Astrocyte (in vitro differentiated cells and primary cell): ENCODE data around the gene MEPE. TPM values are rescaled to one million over a fixed set of nuclear protein-coding genes. Genes with fewer than 3 reads are reported as not detected.

Experiments used
- DNase-seq: peaks from one replicate; pipeline ENCODE4 v3.0.0-alpha.2; 2010; ENCODE audit warnings: low read depth
- FAIRE-seq: peaks from 2 replicates; lab custom pipeline; 2011; peaks lifted over from hg19 to GRCh38; lab: Jason Lieb, UNC
- H2AFZ ChIP-seq: 2 replicates; pipeline ENCODE4 v1.6.0; 2012; ENCODE audit warnings: low read depth, low read length, inconsistent platforms
- H3K27ac ChIP-seq: 2 replicates; pipeline ENCODE4 v1.5.1; 2011; ENCODE audit warnings: low read depth, low read length, inconsistent platforms
- H3K27me3 ChIP-seq: 2 replicates; pipeline ENCODE4 v1.6.0; 2011; ENCODE audit warnings: low read length, inconsistent platforms; ENCODE audit not compliant: insufficient read depth
- H3K36me3 ChIP-seq: 2 replicates; pipeline ENCODE4 v1.5.1; 2011; ENCODE audit warnings: low read length, inconsistent platforms; ENCODE audit not compliant: insufficient read depth
- H3K4me1 ChIP-seq: 2 replicates; pipeline ENCODE4 v1.5.1; 2011; ENCODE audit warnings: low read length, inconsistent platforms; ENCODE audit not compliant: insufficient read depth
- H3K4me2 ChIP-seq: 2 replicates; pipeline ENCODE4 v1.6.0; 2012; ENCODE audit warnings: low read length, inconsistent platforms
- H3K4me3 ChIP-seq: 2 replicates; pipeline ENCODE4 v1.5.1; 2011; ENCODE audit warnings: low read depth, mild to moderate bottlenecking, low read length, inconsistent platforms; ENCODE audit not compliant: insufficient read depth
- H3K79me2 ChIP-seq: 2 replicates; pipeline ENCODE4 v1.6.0; 2012; ENCODE audit warnings: mild to moderate bottlenecking, low read length, inconsistent platforms; ENCODE audit not compliant: insufficient read depth
- H3K9ac ChIP-seq: 2 replicates; pipeline ENCODE4 v1.6.0; 2012; ENCODE audit warnings: mild to moderate bottlenecking, low read length, inconsistent platforms
- H3K9me3 ChIP-seq: 2 replicates; pipeline ENCODE4 v1.5.1; 2012; ENCODE audit warnings: low read depth, mild to moderate bottlenecking, low read length, inconsistent platforms; ENCODE audit not compliant: insufficient read depth
- H4K20me1 ChIP-seq: 2 replicates; pipeline ENCODE4 v1.6.0; 2012; ENCODE audit warnings: low read length, inconsistent platforms; ENCODE audit not compliant: insufficient read depth
- H3K27ac Mint-ChIP-seq: one replicate; pipeline ENCODE4 v1.8.0; 2021; ENCODE audit warnings: mild to moderate bottlenecking, mixed read lengths; ENCODE audit not compliant: unreplicated experiment
- H3K27me3 Mint-ChIP-seq: one replicate; pipeline ENCODE4 v1.8.0; 2021; ENCODE audit warnings: low read depth, mixed read lengths; ENCODE audit not compliant: unreplicated experiment
- H3K36me3 Mint-ChIP-seq: one replicate; pipeline ENCODE4 v1.8.0; 2021; ENCODE audit warnings: low read depth, mixed read lengths; ENCODE audit not compliant: unreplicated experiment
- H3K4me1 Mint-ChIP-seq: one replicate; pipeline ENCODE4 v1.8.0; 2021; ENCODE audit warnings: low read depth, mixed read lengths; ENCODE audit not compliant: unreplicated experiment
- H3K4me3 Mint-ChIP-seq: one replicate; pipeline ENCODE4 v1.8.0; 2021; ENCODE audit warnings: mild to moderate bottlenecking, moderate library complexity, mixed read lengths; ENCODE audit not compliant: unreplicated experiment
- H3K9me3 Mint-ChIP-seq: one replicate; pipeline ENCODE4 v1.8.0; 2021; ENCODE audit warnings: mild to moderate bottlenecking, mixed read lengths; ENCODE audit not compliant: unreplicated experiment
- EZH2 ChIP-seq: IDR thresholded peaks from 2 replicates; pipeline ENCODE4 v1.6.1; 2012; ENCODE audit warnings: mild to moderate bottlenecking, low read length, inconsistent platforms; ENCODE audit not compliant: insufficient read depth
- total RNA-seq: library from RNA; stranded (reverse); gene quantifications from 2 replicates; pipeline ENCODE4 v1.2.1, GENCODE V29; 2021
- TF ChIP-seq, protein P1 (sequence below): IDR thresholded peaks from 2 replicates; pipeline ENCODE4 v1.5.1; 2011; ENCODE audit warnings: low read depth, mild to moderate bottlenecking, inconsistent platforms, low read length, moderate library complexity; ENCODE audit not compliant: insufficient read depth

MEPE gene
- total RNA-seq, 1 donor from 2014 or later = not detected

DNA sequence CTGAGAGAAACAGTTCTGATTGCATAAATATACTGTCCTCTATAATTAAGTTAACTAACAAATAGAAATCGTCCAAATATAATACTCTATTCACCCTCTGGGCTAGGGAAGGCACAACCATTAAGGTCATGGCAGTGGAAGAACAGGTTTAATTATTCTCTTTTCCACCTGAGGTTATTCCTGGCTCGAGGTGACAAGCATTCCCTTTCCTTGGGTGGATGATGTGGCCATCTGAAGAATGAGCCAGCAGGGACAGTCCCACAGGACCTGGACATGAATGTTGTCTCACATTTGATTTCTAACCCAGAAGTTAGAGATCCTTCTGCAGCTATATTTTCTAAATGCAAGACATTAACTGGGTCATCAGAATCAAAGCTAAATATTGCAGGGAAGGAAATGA, 27.9 kb upstream of the MEPE start:
- Histone ChIP-seq H3K9me3 (no peaks in the 10 kb centered on the region), H3K27ac (no peak overlapping the region), H3K4me2 (no peak overlapping the region), H3K4me3 (no peak overlapping the region), H2AFZ (no peak overlapping the region), H3K79me2 (no peaks in the 10 kb centered on the region), H3K27me3 (no peaks in the 10 kb centered on the region), H3K9ac (no peak overlapping the region), H4K20me1 (no peaks in the 10 kb centered on the region), H3K36me3 (no peaks in the 10 kb centered on the region), H3K4me1 (peaks cover 5% of the 10 kb centered on the region)
- Mint-ChIP-seq H3K36me3 (no peaks in the 10 kb centered on the region), H3K27ac (no peak overlapping the region), H3K9me3 (no peaks in the 10 kb centered on the region), H3K4me3 (no peak overlapping the region), H3K4me1 (peaks cover 8% of the 10 kb centered on the region), H3K27me3 (no peaks in the 10 kb centered on the region)
- FAIRE-seq (no peak), DNase-seq (no peak)
- TF ChIP-seq, protein P1, sequence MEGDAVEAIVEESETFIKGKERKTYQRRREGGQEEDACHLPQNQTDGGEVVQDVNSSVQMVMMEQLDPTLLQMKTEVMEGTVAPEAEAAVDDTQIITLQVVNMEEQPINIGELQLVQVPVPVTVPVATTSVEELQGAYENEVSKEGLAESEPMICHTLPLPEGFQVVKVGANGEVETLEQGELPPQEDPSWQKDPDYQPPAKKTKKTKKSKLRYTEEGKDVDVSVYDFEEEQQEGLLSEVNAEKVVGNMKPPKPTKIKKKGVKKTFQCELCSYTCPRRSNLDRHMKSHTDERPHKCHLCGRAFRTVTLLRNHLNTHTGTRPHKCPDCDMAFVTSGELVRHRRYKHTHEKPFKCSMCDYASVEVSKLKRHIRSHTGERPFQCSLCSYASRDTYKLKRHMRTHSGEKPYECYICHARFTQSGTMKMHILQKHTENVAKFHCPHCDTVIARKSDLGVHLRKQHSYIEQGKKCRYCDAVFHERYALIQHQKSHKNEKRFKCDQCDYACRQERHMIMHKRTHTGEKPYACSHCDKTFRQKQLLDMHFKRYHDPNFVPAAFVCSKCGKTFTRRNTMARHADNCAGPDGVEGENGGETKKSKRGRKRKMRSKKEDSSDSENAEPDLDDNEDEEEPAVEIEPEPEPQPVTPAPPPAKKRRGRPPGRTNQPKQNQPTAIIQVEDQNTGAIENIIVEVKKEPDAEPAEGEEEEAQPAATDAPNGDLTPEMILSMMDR = no peak
- TF ChIP-seq EZH2 = no peak

DNA sequence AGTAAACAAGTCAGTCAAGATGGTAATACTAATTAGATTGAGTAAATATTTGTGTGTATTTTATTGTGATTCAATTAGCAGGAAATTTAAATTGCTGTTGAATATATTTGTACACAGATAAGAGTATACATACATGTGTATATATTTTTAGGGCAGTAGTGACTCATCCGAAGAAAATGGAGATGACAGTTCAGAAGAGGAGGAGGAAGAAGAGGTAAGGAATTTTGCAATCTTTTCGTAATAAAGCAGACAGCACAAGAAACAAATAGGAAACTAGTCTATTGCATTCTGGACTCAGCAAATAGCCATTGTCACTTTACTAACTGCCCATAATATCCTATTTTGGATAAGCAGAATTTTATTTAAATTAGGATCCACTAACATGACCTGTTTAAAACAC, 26.8 kb upstream of the MEPE start:
- Mint-ChIP-seq H3K4me1 (peaks cover 8% of the 10 kb centered on the region), H3K36me3 (no peaks in the 10 kb centered on the region), H3K27me3 (no peaks in the 10 kb centered on the region), H3K9me3 (no peaks in the 10 kb centered on the region), H3K27ac (peak overlapping the region; percentile 42), H3K4me3 (no peak overlapping the region)
- TF ChIP-seq, protein P1 = no peak
- TF ChIP-seq EZH2 = no peak
- H3K9me3 ChIP-seq = no peaks in the 10 kb centered on the region
- FAIRE-seq = no peak
- H4K20me1 ChIP-seq = no peaks in the 10 kb centered on the region
- no peaks in the 10 kb centered on the region for H3K79me2 ChIP-seq
- H3K27me3 ChIP-seq = no peaks in the 10 kb centered on the region
- H3K4me3 ChIP-seq = no peak overlapping the region
- no peaks in the 10 kb centered on the region for H3K36me3 ChIP-seq
- no peak overlapping the region for H2AFZ ChIP-seq
- peak overlapping the region; percentile 30 for H3K4me2 ChIP-seq
- peaks cover 5% of the 10 kb centered on the region for H3K4me1 ChIP-seq
- DNase-seq = no peak
- H3K9ac ChIP-seq = no peak overlapping the region
- peak overlapping the region; percentile 36 for H3K27ac ChIP-seq

DNA sequence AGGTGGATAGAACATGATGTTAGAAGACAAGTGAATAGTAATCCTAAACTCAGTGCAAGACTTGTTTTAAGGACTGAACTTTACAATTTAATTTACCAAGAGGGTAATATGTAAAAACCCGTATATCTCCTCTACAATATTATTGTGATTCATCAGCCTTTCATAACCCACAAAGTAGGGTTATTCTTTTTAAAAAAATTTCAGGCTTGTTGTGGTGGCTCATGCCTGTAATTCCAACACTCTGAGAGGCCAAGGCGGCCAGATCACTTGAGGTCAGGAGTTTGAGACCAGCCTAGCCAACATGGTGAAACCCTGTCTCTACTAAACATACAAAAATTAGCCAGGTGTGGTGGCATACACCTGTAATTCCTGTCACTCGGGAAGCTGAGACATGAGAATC, 26.2 kb upstream of the MEPE start:
- Histone ChIP-seq H3K4me1 (peaks cover 5% of the 10 kb centered on the region), H3K79me2 (no peaks in the 10 kb centered on the region), H3K9me3 (no peaks in the 10 kb centered on the region), H3K9ac (no peak overlapping the region), H2AFZ (no peak overlapping the region), H4K20me1 (no peaks in the 10 kb centered on the region), H3K4me2 (peak overlapping the region; percentile 30), H3K4me3 (no peak overlapping the region), H3K27me3 (no peaks in the 10 kb centered on the region), H3K27ac (peak overlapping the region; percentile 36), H3K36me3 (no peaks in the 10 kb centered on the region)
- TF ChIP-seq EZH2 = no peak
- FAIRE-seq (no peak), DNase-seq (peak; percentile 62)
- H3K27me3 Mint-ChIP-seq = no peaks in the 10 kb centered on the region
- H3K9me3 Mint-ChIP-seq = peaks cover 2% of the 10 kb centered on the region
- peak overlapping the region; percentile 42 for H3K27ac Mint-ChIP-seq
- no peaks in the 10 kb centered on the region for H3K36me3 Mint-ChIP-seq
- H3K4me1 Mint-ChIP-seq = peaks cover 8% of the 10 kb centered on the region
- no peak overlapping the region for H3K4me3 Mint-ChIP-seq
